GM19099 (cell line): ENCODE data around the gene STARD8.

ENCODE experiments used
- POLR2A ChIP-seq: IDR thresholded peaks from 3 replicates; pipeline ENCODE4 v1.6.1; 2011; ENCODE audit warnings: low read depth; ENCODE audit not compliant: insufficient read length; ENCODE audit errors: extremely low read depth

STARD8 gene

DNA sequence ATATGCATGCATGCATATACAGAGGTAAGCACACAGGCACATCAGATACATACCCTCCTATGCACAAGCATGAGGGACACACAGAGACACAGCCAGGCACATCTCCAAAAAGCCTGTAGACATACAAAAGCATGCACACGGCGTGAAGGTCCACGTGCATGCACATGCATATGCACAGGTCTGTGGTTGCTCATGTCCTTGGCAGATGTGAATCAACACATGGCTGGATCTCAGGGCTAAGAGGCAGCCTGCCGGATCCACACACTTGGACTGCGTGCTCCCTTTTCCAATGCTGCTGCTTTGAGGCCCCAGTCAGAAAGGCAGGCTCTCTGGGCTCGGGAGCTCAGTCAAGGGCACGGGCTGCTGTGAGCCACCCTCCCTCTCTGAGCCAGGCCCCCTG is 3.6 kb downstream of the STARD8 start:
- TF ChIP-seq POLR2A, result no peak

- no peak for TF ChIP-seq POLR2A
Observed at GRCh38 chrX:68652326-68653170, 5.1 kb downstream of the STARD8 start.

DNA sequence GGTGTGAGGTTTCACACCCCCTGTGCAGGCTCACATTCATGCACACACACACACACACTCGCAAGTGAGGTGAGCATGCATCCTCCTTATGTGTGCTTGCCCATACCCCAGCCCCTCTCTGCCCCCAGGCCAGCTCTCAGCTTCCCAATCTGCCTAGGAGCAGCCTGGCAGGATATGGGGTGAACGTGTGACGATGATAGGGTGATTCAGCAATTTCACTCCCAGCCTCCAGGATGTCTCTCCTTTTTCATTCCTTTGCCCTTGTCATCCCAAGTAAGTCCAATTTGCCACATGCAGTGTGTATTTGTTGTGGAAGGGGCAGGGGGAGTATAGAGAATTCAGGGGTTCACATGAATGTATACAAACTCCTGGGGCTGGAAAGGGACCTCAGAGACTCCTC is 7.2 kb downstream of the STARD8 start:
- TF ChIP-seq POLR2A, result no peak

GRCh38 chrX:68658530-68658929 is 11.1 kb downstream of the STARD8 start:
- no peak for TF ChIP-seq POLR2A

DNA sequence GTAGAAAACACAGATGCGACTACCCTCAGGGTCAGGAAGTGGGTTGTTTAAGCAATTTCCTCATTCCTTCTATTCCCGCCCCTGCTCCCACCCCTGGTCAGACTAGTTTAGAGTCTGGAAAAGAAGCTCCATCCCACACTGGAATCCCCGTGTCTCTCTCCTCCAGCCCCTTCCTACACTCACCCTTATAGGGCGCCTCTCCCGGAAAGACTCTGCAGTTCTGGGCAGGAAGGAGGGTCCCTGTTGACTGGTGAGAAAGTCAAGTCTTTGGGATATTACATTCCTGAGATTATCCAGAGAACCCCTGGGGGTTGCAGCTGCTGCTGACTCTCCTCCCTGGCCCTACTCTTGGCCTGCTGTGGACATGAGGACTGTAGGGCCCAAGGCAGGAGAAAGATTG is 11.9 kb downstream of the STARD8 start:
- no peak for TF ChIP-seq POLR2A

DNA sequence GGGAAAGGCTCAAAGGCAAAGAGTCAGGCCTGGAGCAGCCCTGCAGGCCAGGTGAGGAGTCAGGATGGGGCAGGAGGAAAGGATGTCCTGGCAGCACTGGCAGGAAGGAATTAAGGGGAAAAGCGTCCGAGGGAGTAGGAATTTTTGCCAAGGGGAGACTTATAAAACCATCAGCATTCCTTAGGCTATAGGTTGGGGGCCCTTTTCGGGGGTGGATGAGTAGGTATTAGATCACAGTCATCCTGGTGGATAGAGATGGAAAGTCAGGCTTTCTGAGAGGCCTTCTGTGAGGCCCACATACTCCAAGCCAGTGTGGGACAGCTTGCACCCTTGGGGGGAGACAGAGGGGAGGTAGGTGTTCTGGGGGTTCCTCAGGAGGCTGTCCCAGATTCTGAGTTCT is 12.3 kb downstream of the STARD8 start:
- no peak for TF ChIP-seq POLR2A

DNA sequence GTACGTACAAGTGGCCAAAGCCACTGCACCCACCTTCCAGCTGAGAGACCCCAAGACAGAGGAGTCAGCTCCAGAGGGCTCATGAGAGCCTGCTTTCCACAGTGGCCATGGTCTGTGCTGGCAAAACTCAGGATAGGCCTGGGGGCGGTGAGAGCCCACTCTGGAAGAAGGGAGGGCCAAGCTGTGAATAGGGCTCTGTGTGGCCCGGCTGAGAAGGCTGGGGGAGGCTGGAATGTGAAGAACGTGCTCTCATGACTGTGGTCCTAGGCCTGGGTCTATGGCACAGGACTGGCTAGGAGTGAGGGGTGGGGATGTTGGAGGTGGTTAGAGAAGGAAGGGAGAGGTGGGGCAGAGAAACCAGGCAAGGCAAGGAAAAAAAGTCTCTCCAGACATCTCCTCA is 13.3 kb downstream of the STARD8 start:
- TF ChIP-seq POLR2A, result no peak

DNA sequence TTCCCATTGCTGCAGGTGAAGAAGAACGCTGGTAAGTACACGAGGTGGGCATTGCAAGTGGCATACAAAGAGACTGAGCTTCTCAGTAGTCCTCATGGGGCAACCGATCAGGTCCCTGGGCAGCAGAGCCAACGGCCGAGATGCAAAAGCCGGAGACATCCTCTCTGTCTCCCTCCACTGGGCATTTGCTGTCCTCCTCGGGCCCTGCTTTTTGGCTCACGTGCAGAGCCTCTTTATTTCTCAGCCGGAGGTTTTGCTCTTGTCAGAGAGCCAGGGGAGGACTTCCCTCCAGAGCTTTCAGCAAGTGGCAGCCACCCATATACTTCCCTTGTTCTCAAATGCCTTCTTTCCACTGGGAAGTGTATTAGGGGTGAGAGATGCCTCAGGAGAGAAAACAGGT is 18.0 kb downstream of the STARD8 start:
- TF ChIP-seq POLR2A, result no peak

GRCh38 chrX:68666580-68666979 is 19.1 kb downstream of the STARD8 start:
- no peak for TF ChIP-seq POLR2A

DNA sequence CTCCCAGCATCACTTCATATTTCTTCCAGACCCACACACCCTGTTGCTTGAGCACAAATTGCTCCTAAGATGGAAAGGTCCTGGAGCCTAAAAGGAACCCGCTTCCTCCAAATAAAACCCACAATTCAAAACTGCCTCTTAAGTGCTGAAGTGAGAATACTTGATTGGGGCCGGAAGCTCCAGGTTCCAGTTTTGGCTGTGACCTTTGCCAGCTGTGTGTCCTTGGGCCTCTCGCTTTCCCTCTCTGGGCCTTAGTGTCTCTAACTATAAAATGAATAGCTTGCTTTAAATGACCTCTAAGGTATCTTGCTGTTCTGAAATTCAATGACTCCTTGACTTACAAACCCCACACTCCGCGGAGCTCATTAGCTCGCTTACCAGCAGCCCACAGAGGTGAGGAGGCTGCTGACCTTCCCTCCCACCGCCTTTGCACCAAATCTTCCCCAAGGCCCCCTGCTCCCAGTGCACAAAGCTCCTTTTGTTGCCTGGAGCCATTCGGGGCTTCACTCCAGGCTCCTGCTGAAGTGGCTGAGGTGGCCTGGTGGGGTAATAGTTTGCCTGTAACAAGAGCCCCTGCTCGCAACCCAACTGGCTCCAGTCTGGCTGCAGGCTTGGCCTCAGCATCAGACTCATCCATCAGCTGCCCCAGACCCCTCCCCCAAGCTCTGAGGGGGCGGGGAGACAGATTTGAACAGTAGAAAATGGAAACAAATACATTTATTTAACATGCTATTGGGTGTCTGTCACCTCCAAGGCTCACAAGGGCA is 21.8 kb downstream of the STARD8 start:
- TF ChIP-seq POLR2A, result no peak

DNA sequence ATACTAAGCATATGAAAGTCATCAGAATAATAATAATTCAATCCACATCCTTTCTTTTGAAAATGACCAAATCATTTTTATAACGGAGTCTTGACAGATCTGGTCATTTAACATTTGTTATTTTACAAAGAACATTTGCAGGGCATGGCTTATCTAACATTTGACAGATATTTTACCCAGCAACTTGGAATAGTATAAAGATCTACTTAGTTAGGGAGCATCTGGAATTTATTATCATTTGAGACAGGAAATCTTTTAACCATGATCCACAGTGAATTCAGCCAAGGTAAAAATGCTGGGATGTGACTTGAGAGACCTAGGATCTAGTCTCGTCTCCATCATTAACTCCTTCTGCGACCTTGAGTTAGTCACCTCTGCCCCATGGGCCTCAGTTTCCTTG is 22.4 kb downstream of the STARD8 start:
- TF ChIP-seq POLR2A, result no peak

GRCh38 chrX:68671221-68671620 is 23.8 kb downstream of the STARD8 start:
- no peak for TF ChIP-seq POLR2A

DNA sequence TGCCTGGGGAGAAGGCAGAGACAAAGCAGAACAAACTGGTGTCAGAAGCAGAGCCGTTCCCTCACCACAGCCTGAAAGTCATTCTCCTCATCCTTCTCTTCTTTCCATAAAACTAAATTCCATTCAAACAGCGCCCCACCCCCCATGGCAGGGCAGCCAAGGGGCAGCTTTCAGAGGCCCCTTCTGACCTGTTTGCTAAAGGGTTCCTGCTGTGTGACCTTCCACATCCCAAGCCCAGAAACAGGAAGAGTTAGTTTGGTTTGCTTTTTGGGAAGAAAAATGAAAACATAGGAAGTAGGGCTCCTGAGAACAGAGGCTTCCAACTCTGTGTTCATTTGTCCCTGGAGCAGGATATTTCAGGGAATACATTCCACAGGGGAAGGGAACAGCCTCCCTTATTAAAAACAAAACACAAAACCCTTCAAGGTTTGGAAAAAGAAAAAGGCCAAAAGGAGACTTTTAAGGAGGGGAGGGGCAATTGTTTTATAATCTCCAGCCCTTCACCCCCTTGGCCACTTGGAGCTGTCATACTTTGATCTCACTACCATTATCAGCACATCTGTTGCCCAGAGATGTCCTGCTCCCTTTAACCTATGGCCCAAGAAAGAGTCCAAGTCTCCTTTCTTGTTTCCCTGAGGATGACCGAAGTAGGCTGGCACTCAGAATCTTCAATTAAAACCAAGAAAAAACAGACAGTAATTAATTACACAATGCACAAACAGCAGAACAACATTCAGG is 25.3 kb downstream of the STARD8 start:
- TF ChIP-seq POLR2A, result no peak

DNA sequence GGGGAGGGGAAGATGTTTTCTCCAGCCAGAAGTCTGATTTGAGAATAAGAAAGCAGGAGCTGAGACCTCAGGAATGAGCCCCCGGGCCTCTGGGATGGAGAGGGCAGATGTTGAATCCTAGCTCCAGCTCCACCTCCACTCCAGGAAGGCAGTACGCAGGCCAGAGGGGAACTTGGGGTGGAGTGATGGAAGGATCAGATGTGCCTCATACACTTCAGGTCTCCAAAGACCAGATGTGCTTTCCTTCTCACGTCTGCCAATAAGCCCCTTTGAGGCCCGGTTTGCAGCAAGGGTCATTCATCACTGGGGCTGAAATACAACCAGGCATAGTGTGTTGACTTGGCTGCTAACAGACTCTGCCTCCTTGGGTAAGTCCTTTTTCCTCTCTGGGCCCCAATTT is 28.1 kb downstream of the STARD8 start:
- no peak for TF ChIP-seq POLR2A

DNA sequence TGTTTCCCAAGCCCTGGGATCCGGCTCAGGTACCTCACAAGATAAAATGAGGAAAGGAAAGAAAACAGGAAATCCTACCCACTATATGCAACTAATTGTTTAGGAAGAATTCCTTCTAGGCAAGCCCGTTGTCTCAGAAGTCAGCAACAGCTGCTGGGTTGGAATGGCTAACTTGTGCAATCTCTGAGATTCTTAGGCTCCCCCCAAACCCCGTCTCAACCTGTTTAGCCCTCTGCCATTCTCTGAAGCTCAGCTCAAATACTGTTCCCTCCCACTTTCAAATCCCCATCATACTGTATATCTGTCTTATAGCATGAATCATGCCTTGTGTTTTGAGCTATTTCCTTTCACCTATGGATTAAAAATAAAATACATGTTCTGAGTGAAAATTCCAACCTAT is 28.9 kb downstream of the STARD8 start:
- no peak for TF ChIP-seq POLR2A
